Mesenchymal stem cell (in vitro differentiated cells and primary cell): ENCODE results near the gene MIER3.
"Not testable (repeated sequence)": the region's sequence is repeated elsewhere in the genome, so short reads cannot be mapped to it uniquely, and the experiment has no call there.

Experiments
- DNase-seq: peaks from one replicate; pipeline ENCODE4 v3.0.0-alpha.2; 2013
- H2AFZ ChIP-seq: one replicate; pipeline ENCODE4 v1.6.1; 2013; ENCODE audit warnings: low read depth, mild to moderate bottlenecking, control low read depth, inconsistent platforms, low read length, moderate library complexity
- H2AK5ac ChIP-seq: 2 replicates; pipeline ENCODE4 v1.6.1; 2013; ENCODE audit warnings: low read length, moderate library complexity, mild to moderate bottlenecking, inconsistent platforms; ENCODE audit not compliant: severe bottlenecking
- H2BK120ac ChIP-seq: one replicate; pipeline ENCODE4 v1.6.1; 2013; ENCODE audit warnings: low read depth, mild to moderate bottlenecking, inconsistent platforms, low read length, moderate library complexity
- H2BK12ac ChIP-seq, 2 experiments: one replicate each; pipeline ENCODE4 v1.6.1; 2013; ENCODE audit warnings: inconsistent platforms in 2 of 2, low read length in 2 of 2, mild to moderate bottlenecking in 2 of 2, moderate library complexity in 2 of 2, control low read depth in 1 of 2
- H2BK15ac ChIP-seq: one replicate; pipeline ENCODE4 v1.6.1; 2013; ENCODE audit warnings: mild to moderate bottlenecking, low read depth, inconsistent platforms; ENCODE audit not compliant: poor library complexity, severe bottlenecking
- H2BK5ac ChIP-seq: 2 replicates; pipeline ENCODE4 v1.6.1; 2013; ENCODE audit warnings: low read depth, mild to moderate bottlenecking, low read length, control low read depth, inconsistent platforms; ENCODE audit not compliant: poor library complexity, severe bottlenecking
- H3K14ac ChIP-seq, 2 experiments: one replicate each; pipeline ENCODE4 v1.6.1; 2013; ENCODE audit warnings: inconsistent platforms in 2 of 2, low read length in 2 of 2, control low read depth in 1 of 2, mild to moderate bottlenecking in 1 of 2, moderate library complexity in 1 of 2
- H3K18ac ChIP-seq, 2 experiments: one replicate each; pipeline ENCODE4 v1.6.1; 2013; ENCODE audit warnings: inconsistent platforms in 2 of 2, low read length in 2 of 2, control low read depth in 1 of 2, low read depth in 1 of 2, mild to moderate bottlenecking in 1 of 2
- H3K23ac ChIP-seq, 2 experiments: one replicate each; pipeline ENCODE4 v1.6.1; 2013; ENCODE audit warnings: inconsistent platforms in 2 of 2, low read length in 2 of 2, mild to moderate bottlenecking in 2 of 2, moderate library complexity in 2 of 2, control low read depth in 1 of 2
- H3K27ac ChIP-seq: 2 replicates; pipeline ENCODE4 v1.5.1; 2013; ENCODE audit warnings: mild to moderate bottlenecking, moderate library complexity, low read length, control low read depth, inconsistent platforms; ENCODE audit not compliant: poor library complexity, severe bottlenecking
- H3K27me3 ChIP-seq, 2 experiments: 2 replicates each; pipeline versions ENCODE4 v1.6.1 to v1.7.0; 2013; ENCODE audit warnings: low read length in 2 of 2, mild to moderate bottlenecking in 2 of 2, moderate library complexity in 2 of 2, control low read depth in 1 of 2, inconsistent platforms in 1 of 2; ENCODE audit not compliant: control insufficient read depth in 1 of 2, insufficient read depth in 1 of 2
- H3K36me3 ChIP-seq, 2 experiments: 2 replicates each; pipeline versions ENCODE4 v1.6.1 to v1.7.0; 2013; ENCODE audit warnings: low read length in 2 of 2, control low read depth in 1 of 2, inconsistent platforms in 1 of 2, low read depth in 1 of 2, mild to moderate bottlenecking in 1 of 2; ENCODE audit not compliant: insufficient read depth in 2 of 2, control insufficient read depth in 1 of 2
- H3K4ac ChIP-seq, 2 experiments: one replicate each; pipeline ENCODE4 v1.6.1; 2013; ENCODE audit warnings: inconsistent platforms in 2 of 2, low read length in 2 of 2, mild to moderate bottlenecking in 2 of 2, moderate library complexity in 2 of 2, control low read depth in 1 of 2, low read depth in 1 of 2
- H3K4me1 ChIP-seq: 2 replicates; pipeline ENCODE4 v1.6.1; 2013; ENCODE audit warnings: low read depth, low read length, control low read depth; ENCODE audit not compliant: control insufficient read depth, insufficient read depth
- H3K4me2 ChIP-seq: 2 replicates; pipeline ENCODE4 v1.6.1; 2013; ENCODE audit warnings: low read length, mild to moderate bottlenecking, inconsistent platforms; ENCODE audit not compliant: poor library complexity, severe bottlenecking
- H3K4me3 ChIP-seq, 2 experiments: 2 replicates each; pipeline versions ENCODE4 v1.5.1 to v1.7.0; 2013; ENCODE audit warnings: low read length in 2 of 2, mild to moderate bottlenecking in 2 of 2, control low read depth in 1 of 2, low read depth in 1 of 2; ENCODE audit not compliant: insufficient read depth in 1 of 2
- H3K79me1 ChIP-seq: replicated peaks from 2 replicates; pipeline ENCODE4 v1.6.1; 2013; ENCODE audit warnings: mild to moderate bottlenecking, control low read depth, low read length, inconsistent platforms; ENCODE audit not compliant: poor library complexity, severe bottlenecking
- H3K9ac ChIP-seq: 2 replicates; pipeline ENCODE4 v1.7.0; 2013; ENCODE audit warnings: mild to moderate bottlenecking, low read length, moderate library complexity
- H3K9me3 ChIP-seq: 2 replicates; pipeline ENCODE4 v1.7.0; 2013; ENCODE audit warnings: mild to moderate bottlenecking, low read length; ENCODE audit not compliant: control insufficient read depth
- H4K8ac ChIP-seq: one replicate; pipeline ENCODE4 v1.6.1; 2013; ENCODE audit warnings: inconsistent platforms, mild to moderate bottlenecking, low read length, moderate library complexity
- H4K91ac ChIP-seq: one replicate; pipeline ENCODE4 v1.6.1; 2013; ENCODE audit warnings: mild to moderate bottlenecking, low read length, inconsistent platforms
- WGBS: methylation state at CpG from one replicate; pipeline ENCODE4 v1.1.7; 2013; ENCODE audit warnings: mixed read lengths; 5-methylcytosine and 5-hydroxymethylcytosine counted together

Gene MIER3

DNA sequence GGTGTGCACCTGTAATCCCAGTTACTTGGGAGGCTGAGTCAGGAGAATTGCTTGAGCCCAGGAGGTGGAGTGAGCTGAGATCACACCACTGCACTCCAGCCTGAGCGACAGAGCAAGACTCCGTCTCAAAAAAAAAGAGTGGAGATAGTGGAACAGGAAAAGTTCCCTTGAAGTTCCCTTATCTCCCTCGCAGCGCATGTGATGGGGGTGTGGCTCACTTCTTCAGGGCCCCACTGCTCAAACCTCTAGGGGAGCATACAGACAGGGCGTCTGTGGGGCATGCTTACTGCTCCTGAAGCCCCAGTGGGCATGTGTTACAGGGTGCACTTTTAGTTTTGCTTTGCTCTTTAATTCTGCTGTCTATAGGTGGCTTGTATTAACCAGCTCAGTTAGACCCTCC, 27.6 kb upstream of the MIER3 start:
- H2AFZ ChIP-seq, DNase-seq, H4K91ac ChIP-seq, H2BK120ac ChIP-seq, H2BK15ac ChIP-seq, H3K4me1 ChIP-seq, H3K9ac ChIP-seq, H3K18ac ChIP-seq, H3K9me3 ChIP-seq, H3K4me2 ChIP-seq, H3K79me1 ChIP-seq, H3K4me3 ChIP-seq, H2BK5ac ChIP-seq, H3K4ac ChIP-seq, H2BK12ac ChIP-seq, H3K14ac ChIP-seq, H3K36me3 ChIP-seq, H3K27ac ChIP-seq, H4K8ac ChIP-seq, H2AK5ac ChIP-seq, H3K23ac ChIP-seq: not testable (repeated sequence)
- WGBS = 90% methylated on average over 5 of the region's 5 CpGs
- H3K27me3 ChIP-seq = peaks cover 0 to 25% of the 10 kb centered on the region in 2 experiments

GRCh38 chr5:56977822-56978221, 25.9 kb upstream of the MIER3 start:
- no peaks in the 10 kb centered on the region for H3K79me1 ChIP-seq
- no peak overlapping the region for H2AFZ ChIP-seq
- H3K4ac ChIP-seq = no peak overlapping the region
- H3K27ac ChIP-seq = no peak overlapping the region
- H4K8ac ChIP-seq = no peak overlapping the region
- no peaks in the 10 kb centered on the region for H3K36me3 ChIP-seq
- DNase-seq = no peak
- no peaks in the 10 kb centered on the region for H3K4me1 ChIP-seq
- no peak overlapping the region for H2BK5ac ChIP-seq
- H2AK5ac ChIP-seq = no peak overlapping the region
- H3K4me3 ChIP-seq = no peak overlapping the region
- H3K4me2 ChIP-seq = no peak overlapping the region
- H3K23ac ChIP-seq = no peak overlapping the region
- no peak overlapping the region for H3K14ac ChIP-seq
- H2BK15ac ChIP-seq = no peak overlapping the region
- no peak overlapping the region for H3K9ac ChIP-seq
- no peak overlapping the region for H4K91ac ChIP-seq
- 69% methylated on average over 2 of the region's 2 CpGs for WGBS
- no peak overlapping the region for H3K18ac ChIP-seq
- H2BK120ac ChIP-seq = no peak overlapping the region
- H2BK12ac ChIP-seq = no peak overlapping the region
- peaks cover 3 to 39% of the 10 kb centered on the region in 2 experiments for H3K27me3 ChIP-seq
- H3K9me3 ChIP-seq = no peaks in the 10 kb centered on the region

- Histone ChIP-seq H2BK120ac (no peak overlapping the region), H3K4me2 (no peak overlapping the region), H3K79me1 (no peaks in the 10 kb centered on the region), H2AFZ (no peak overlapping the region), H3K23ac (no peak overlapping the region), H4K91ac (no peak overlapping the region), H2BK5ac (no peak overlapping the region), H3K9ac (no peak overlapping the region), H3K27me3 (peaks cover 5 to 47% of the 10 kb centered on the region in 2 experiments), H3K14ac (no peak overlapping the region), H3K4ac (no peak overlapping the region), H3K27ac (no peak overlapping the region), H2BK15ac (no peak overlapping the region), H3K18ac (no peak overlapping the region), H3K9me3 (no peaks in the 10 kb centered on the region), H3K4me3 (no peak overlapping the region), H3K36me3 (no peaks in the 10 kb centered on the region), H2BK12ac (no peak overlapping the region), H2AK5ac (no peak overlapping the region), H4K8ac (no peak overlapping the region), H3K4me1 (no peaks in the 10 kb centered on the region)
- DNase-seq = no peak
- WGBS = 93% methylated on average over 2 of the region's 3 CpGs
Observed at GRCh38 chr5:56977021-56977420, 25.1 kb upstream of the MIER3 start.

- WGBS = 79% methylated on average over 2 of the region's 2 CpGs
Observed at GRCh38 chr5:56974241-56974640, 22.3 kb upstream of the MIER3 start.

More at GRCh38 chr5:56974241-56974640, 22.3 kb upstream of the MIER3 start:
- Histone ChIP-seq H3K4me3 (no peak overlapping the region), H3K14ac (no peak overlapping the region), H3K4me2 (no peak overlapping the region), H4K91ac (no peak overlapping the region), H3K18ac (no peak overlapping the region), H2BK15ac (no peak overlapping the region), H4K8ac (no peak overlapping the region), H3K27me3 (peaks cover 8 to 45% of the 10 kb centered on the region in 2 experiments), H3K9ac (no peak overlapping the region), H3K4ac (no peak overlapping the region), H3K36me3 (no peaks in the 10 kb centered on the region), H3K23ac (no peak overlapping the region), H2BK12ac (no peak overlapping the region), H3K4me1 (no peaks in the 10 kb centered on the region), H2AFZ (no peak overlapping the region), H2BK120ac (no peak overlapping the region), H2BK5ac (no peak overlapping the region), H3K9me3 (peaks cover 3% of the 10 kb centered on the region), H3K27ac (no peak overlapping the region), H2AK5ac (no peak overlapping the region), H3K79me1 (no peaks in the 10 kb centered on the region)
- no peak for DNase-seq
